ENCODE measurements around the gene TMEM87A. TPM values are rescaled to one million over a fixed set of nuclear protein-coding genes. Genes with fewer than 3 reads are reported as not detected.

TMEM87A gene
- total RNA-seq, 1 donor from 2014 or later, result 46.2 TPM

DNA sequence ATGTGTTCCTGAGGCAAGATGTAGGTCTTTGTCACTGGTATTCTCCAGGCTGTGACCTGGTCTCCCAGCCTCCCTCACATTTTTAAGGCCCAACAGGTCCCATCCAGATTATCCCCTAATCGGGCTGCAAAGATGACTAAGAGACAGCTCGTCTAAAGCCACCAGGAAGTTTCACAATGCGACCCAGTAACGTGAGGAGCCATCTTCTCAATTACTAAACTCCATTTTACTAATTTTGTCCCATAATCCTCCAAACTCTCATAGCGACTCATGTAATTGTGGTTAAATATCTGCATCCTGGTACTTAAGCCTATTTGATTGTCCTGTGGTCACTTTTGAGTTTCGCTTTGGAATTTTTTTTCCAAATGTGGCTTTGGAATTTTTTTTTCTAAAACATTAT lies 108.1 kb downstream of the TMEM87A start:
- no peak for DNase-seq (ENCODE audit: low spot score)

DNA sequence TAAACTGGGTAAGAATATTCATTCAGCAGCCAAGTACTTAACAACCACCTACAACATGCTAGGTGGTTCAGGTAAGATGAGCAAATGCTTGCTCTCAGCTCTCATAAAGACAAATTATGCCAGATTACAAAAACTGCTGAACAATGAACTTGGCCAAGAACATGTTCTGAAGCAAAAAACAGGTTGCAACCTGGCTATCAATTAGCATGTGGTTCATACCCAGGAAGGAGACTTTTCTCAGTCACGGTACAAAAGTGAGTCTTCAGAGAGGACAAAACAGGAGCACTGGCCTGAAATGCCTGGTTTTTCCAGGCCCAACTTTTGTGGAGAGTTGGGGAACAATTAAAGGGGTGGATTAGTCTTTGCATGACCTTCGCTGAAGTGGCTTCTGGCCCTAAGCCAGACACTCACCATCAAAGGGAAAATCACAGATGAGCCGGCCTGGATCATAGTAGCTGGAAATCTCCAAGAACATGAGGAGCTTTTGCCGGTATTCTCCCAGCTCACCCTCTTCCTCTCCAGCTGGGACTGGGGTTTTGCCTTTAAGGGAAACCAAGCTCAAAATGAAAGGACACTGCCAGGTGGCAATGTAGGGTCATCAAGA lies 109.2 kb downstream of the TMEM87A start:
- no peak for DNase-seq (ENCODE audit: low spot score)

DNA sequence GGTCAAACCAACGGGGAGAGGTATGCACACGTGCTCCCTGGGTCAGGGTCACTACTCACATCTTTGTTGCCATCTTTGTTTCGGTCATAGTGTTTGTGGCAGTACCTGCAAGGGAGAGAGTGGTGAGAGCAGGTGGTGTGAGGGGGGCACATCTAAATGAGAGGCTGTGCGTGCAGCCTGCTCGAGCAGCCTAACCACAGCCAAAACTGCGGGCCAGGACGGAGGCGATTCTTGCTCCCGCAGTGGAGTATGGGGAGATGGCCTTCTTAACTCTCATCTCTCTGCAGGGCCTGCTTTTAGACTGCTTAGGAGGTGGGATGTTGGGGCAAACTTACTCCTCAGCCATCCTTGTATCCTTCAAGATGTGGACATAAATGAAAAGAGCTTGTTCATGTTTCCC lies 109.9 kb downstream of the TMEM87A start:
- DNase-seq (ENCODE audit: low spot score), result no peak

Other genes with a start within 250 kb of the TMEM87A start
- gene PLA2G4D, start 178.9 kb downstream of the TMEM87A start, total RNA-seq, result not detected
- 3.2 TPM for gene PLA2G4F, start 116.8 kb downstream of the TMEM87A start, total RNA-seq
- 75.1 TPM for gene VPS39, start 65.1 kb downstream of the TMEM87A start, total RNA-seq
- gene GANC, start 232 bp downstream of the TMEM87A start, total RNA-seq, result 31.6 TPM
- 8.1 TPM for gene CAPN3, start 86.1 kb upstream of the TMEM87A start, total RNA-seq
- gene ZNF106, start 217.7 kb upstream of the TMEM87A start, total RNA-seq, result 66.1 TPM
- gene SNAP23, start 222.2 kb upstream of the TMEM87A start, total RNA-seq, result 60.2 TPM

Data from mucosa of gallbladder (tissue), 1 donor.